ENCODE data around the gene KRT81. TPM values are rescaled to one million over a fixed set of nuclear protein-coding genes. Genes with fewer than 3 reads are reported as not detected.

The KRT81 gene
- polyA plus RNA-seq, 3 donors = not detected

GRCh38 chr12:52243259-52243855 is 48.0 kb downstream of the KRT81 start:
- peak overlapping the region; percentile 52 for H3K9ac ChIP-seq (ENCODE audit: insufficient read depth, low read length, poor library complexity, severe bottlenecking)
- H3K79me2 ChIP-seq (ENCODE audit: insufficient read depth, low read length) = no peaks in the 10 kb centered on the region
- H3K9me3 ChIP-seq (replicated peaks in 1 of 2; ENCODE audit: control insufficient read depth in 1 of 2, insufficient read depth in 1 of 2, low read length in 2 of 2) = no peaks in the 10 kb centered on the region
- peaks cover 0 to 6% of the 10 kb centered on the region in 2 donors for H3K36me3 Mint-ChIP-seq
- no peaks in the 10 kb centered on the region for H4K20me1 ChIP-seq (ENCODE audit: insufficient read depth, low read length)
- 74% methylated on average over 3 of the region's 5 CpGs for WGBS (ENCODE audit: insufficient coverage)
- no peak for TF ChIP-seq CTCF (IDR thresholded peaks at IDR 0.05)
- H3K27me3 Mint-ChIP-seq (ENCODE audit: low read depth in 3 of 3) = peaks cover 8 to 24% (median 23%) of the 10 kb centered on the region in 3 donors
- peaks cover 19 to 29% of the 10 kb centered on the region in 2 donors for H3K4me1 ChIP-seq (ENCODE audit: control insufficient read depth in 1 of 2, insufficient read depth in 2 of 2, low read length in 2 of 2)
- peak overlapping the region; percentile 19 for H3K4me2 ChIP-seq (replicated peaks; ENCODE audit: extremely low read depth, low read length, poor library complexity, severe bottlenecking)
- DNase-seq = no peak
- peak overlapping the region in 1 of 3 experiments; percentile 36 for H3K4me3 ChIP-seq (replicated peaks in 1 of 3; ENCODE audit: low read depth in 2 of 3, low read length in 3 of 3)
- intact Hi-C loops (cut with micrococcal nuclease) = no loop called here
- peak overlapping the region; percentile 69 to 93 for H3K27ac ChIP-seq (ENCODE audit: low read depth in 1 of 2, low read length in 2 of 2)
- H3K9me3 Mint-ChIP-seq = peaks cover 0 to 4% (median 0%) of the 10 kb centered on the region in 7 donors
- H3K4me3 Mint-ChIP-seq = no peak overlapping the region
- no peaks in the 10 kb centered on the region for H3K36me3 ChIP-seq (replicated peaks in 1 of 2; ENCODE audit: control insufficient read depth in 1 of 2, insufficient read depth in 2 of 2, low read length in 2 of 2)
- H3K27ac Mint-ChIP-seq = peak overlapping the region; percentile 91 to 96 (median 94)
- peak overlapping the region; percentile 84 for H2AFZ ChIP-seq (ENCODE audit: insufficient read depth, low read depth, low read length, poor library complexity, severe bottlenecking)
- peaks cover 0 to 3% of the 10 kb centered on the region in 2 donors for H3K27me3 ChIP-seq (ENCODE audit: control insufficient read depth in 2 of 2, insufficient read depth in 2 of 2, low read length in 2 of 2)
- peaks cover 26% of the 10 kb centered on the region for H3K4me1 Mint-ChIP-seq

GRCh38 chr12:52242442-52243258 is 48.7 kb downstream of the KRT81 start:
- Histone ChIP-seq H3K4me2 (replicated peaks; ENCODE audit: extremely low read depth, low read length, poor library complexity, severe bottlenecking) (no peak overlapping the region), H3K9me3 (replicated peaks in 1 of 2; ENCODE audit: control insufficient read depth in 1 of 2, insufficient read depth in 1 of 2, low read length in 2 of 2) (no peaks in the 10 kb centered on the region), H3K4me3 (replicated peaks in 1 of 3; ENCODE audit: low read depth in 2 of 3, low read length in 3 of 3) (no peak overlapping the region), H4K20me1 (ENCODE audit: insufficient read depth, low read length) (no peaks in the 10 kb centered on the region), H2AFZ (ENCODE audit: insufficient read depth, low read depth, low read length, poor library complexity, severe bottlenecking) (no peak overlapping the region), H3K27ac (ENCODE audit: low read depth in 1 of 2, low read length in 2 of 2) (no peak overlapping the region), H3K27me3 (ENCODE audit: control insufficient read depth in 2 of 2, insufficient read depth in 2 of 2, low read length in 2 of 2) (no peaks in the 10 kb centered on the region), H3K9ac (ENCODE audit: insufficient read depth, low read length, poor library complexity, severe bottlenecking) (no peak overlapping the region), H3K36me3 (replicated peaks in 1 of 2; ENCODE audit: control insufficient read depth in 1 of 2, insufficient read depth in 2 of 2, low read length in 2 of 2) (no peaks in the 10 kb centered on the region), H3K4me1 (ENCODE audit: control insufficient read depth in 1 of 2, insufficient read depth in 2 of 2, low read length in 2 of 2) (peaks cover 23 to 35% of the 10 kb centered on the region in 2 donors), H3K79me2 (ENCODE audit: insufficient read depth, low read length) (no peaks in the 10 kb centered on the region)
- Mint-ChIP-seq H3K27ac (peak overlapping the region in 6 of 7 donors; percentile 11 to 96 (median 78)), H3K4me1 (peaks cover 33% of the 10 kb centered on the region), H3K36me3 (peaks cover 0 to 6% of the 10 kb centered on the region in 2 donors), H3K27me3 (ENCODE audit: low read depth in 3 of 3) (peaks cover 8 to 21% (median 21%) of the 10 kb centered on the region in 3 donors), H3K9me3 (peaks cover 0 to 4% (median 0%) of the 10 kb centered on the region in 7 donors), H3K4me3 (no peak overlapping the region)
- 94% methylated on average over 6 of the region's 11 CpGs for WGBS (ENCODE audit: insufficient coverage)
- intact Hi-C loops (cut with micrococcal nuclease) = no loop called here
- TF ChIP-seq CTCF (IDR thresholded peaks at IDR 0.05) = no peak
- no peak for DNase-seq

Measured in CD14-positive monocyte (primary cell).